HG03045 (cell line): ENCODE results near the gene IQCB1.
"Not testable (repeated sequence)": the region's sequence is repeated elsewhere in the genome, so short reads cannot be mapped to it uniquely, and the experiment has no call there.

Source experiments
- ATAC-seq: cut with Tn5 transposase; IDR thresholded peaks from one replicate; pipeline ENCODE4 v1.9.1; 2021; ENCODE audit warnings: mild to moderate bottlenecking, moderate library complexity; ENCODE audit not compliant: unreplicated experiment

The IQCB1 gene

DNA sequence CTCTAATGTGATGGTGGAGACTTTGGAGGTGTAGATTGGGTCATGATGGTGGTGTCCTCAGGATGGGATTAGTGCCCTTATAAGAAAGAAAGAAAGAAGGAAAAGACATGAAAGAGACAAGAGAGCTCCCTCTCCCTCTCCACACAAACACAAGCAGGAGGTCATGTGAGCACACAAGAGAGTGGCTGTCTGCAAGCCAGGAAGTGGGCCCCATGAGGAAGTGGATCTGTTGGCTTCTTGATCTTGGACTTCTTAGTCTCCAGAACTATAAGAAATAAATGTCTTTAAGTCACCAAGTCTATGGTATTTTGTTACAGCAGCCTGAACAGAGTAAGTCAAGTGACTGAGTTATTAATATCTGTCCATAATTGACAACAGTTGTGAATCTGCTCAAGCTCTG lies 17.1 kb downstream of the IQCB1 start:
- ATAC-seq: no peak

DNA sequence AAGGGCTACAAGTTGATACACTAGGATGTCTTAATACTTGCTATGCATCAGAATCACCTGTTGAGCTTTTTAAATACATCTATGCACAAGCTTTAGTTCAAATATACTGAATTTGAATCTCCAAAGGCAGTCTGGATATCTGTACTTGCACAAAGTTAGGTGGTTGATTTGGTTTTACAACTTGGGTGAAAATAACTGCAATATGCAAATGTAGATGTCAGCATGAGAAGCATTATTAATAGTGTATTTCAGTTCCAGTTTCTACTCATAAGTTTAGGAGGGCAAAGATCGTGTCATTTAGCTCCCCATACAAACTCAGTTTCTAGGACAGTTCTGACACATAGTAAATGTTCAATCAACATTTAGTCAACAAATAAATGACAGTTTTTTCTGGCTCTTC lies 25.6 kb downstream of the IQCB1 start:
- ATAC-seq: peak; percentile 94

GRCh38 chr3:121803771-121804320 lies 31.0 kb downstream of the IQCB1 start:
- ATAC-seq: no peak

DNA sequence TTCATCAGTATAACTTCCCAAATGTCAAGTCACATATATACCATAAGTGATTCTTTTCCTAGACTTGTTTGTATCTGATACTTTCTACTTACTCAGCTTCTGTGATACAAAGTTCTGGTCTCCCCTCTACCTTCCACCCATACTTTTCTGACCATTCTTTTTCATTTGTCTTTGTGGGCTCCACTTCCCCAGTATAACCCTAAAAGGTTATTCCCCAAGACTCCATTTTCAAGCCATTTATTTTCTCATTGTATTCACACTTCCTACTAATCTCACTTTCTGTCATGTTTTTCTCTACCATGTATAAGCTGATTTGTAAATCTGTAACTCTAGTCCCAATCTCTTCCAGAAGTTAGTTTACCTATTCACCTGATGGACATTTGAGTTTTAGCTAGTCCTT lies 34.0 kb downstream of the IQCB1 start:
- no peak for ATAC-seq

GRCh38 chr3:121796970-121797369 lies 37.9 kb downstream of the IQCB1 start:
- ATAC-seq: no peak

- no peak for ATAC-seq
Observed at GRCh38 chr3:121794264-121794983, 40.4 kb downstream of the IQCB1 start.

GRCh38 chr3:121793078-121793477 lies 41.8 kb downstream of the IQCB1 start:
- no peak for ATAC-seq

DNA sequence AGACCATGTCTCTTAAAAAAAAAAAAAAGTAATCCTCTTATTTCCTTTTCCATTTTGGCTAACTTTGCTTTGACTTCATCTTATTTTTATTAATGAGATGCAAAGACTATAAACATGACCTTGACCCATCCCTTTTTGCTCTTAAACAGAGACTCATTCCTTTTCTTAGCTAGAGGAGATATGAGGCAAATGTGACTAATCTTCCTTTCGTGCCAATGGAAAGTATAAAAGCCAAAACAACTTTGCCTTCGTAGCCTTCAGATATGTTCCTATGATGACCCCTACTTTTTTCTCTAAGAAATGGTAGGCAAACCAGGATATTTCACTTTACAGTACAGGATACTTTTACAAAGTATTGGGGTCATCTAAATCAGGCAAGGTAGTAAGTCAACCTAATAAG lies 48.4 kb downstream of the IQCB1 start:
- no peak for ATAC-seq

GRCh38 chr3:121782784-121783183 lies 52.1 kb downstream of the IQCB1 start:
- ATAC-seq: not testable (repeated sequence)

- ATAC-seq: no peak
Observed at GRCh38 chr3:121781611-121782010, 53.2 kb downstream of the IQCB1 start.

GRCh38 chr3:121775095-121775494 lies 59.8 kb downstream of the IQCB1 start:
- ATAC-seq: not testable (repeated sequence)

DNA sequence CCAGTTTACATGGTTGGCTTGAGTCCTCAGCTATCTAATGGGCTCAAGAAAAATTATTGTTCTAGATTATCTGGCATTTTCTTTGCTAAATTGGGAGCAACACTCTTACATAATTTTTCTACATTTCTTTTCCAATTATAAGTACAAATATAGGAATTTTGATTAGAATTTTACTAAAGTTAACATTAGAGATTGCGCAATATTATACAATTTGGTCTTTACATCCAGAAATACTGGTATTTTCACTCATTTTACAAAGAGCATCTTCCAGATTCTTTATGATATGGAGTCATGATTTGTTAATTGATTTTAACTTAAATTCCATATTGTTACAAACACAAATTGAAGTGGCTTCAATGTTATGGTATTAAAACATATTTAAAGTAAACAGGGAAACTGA lies 65.6 kb downstream of the IQCB1 start:
- no peak for ATAC-seq

DNA sequence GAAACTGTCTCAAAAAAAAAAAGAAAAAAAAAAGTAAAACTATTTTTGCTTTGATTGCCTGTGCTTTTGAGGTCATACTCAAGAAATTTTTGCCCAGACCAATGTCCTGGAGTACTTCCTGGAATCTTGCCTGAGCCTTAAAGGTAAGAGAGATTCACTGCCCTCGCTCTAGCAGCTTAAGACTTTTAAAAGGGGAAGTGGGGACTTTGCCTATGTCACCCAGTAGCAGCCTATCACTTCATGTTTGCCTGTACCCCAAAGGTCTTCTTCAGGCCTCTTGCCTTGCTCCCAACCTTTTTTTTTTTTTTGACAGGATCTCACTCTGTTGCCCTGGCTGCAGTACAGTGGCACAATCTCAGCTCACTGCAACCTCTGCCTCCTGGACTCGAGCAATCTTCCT lies 66.4 kb downstream of the IQCB1 start:
- no peak for ATAC-seq

DNA sequence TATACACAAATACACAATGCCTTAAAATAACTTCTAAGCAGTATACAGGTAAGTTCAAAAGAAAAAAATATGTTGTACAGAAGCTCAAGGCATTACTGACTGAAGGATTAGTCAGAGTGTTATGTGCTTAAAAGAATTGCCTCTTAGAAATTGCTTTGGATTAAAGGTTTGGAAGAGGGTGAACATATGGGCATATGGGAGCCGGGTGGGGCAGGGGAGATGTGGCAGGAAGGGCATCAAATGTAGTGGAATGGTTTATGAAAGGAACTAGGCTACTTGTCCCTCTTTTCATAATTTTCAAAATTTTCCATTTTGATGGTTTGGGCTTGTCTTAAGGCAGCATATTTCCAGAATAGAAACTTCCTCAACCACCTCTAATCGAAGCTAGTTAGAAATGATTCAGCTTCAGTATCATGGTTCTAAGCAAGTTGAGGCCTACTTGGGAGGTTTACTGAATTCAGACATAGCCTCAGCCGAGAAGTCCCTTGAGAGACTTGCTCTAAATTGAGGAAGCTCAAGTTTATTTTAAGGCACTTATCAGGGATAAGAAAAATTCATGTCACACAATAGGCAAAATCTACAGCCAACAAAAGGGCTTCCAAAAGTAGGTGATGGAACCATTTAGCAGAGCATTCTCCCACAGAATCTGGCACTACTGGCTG lies 75.2 kb downstream of the IQCB1 start:
- ATAC-seq: no peak

DNA sequence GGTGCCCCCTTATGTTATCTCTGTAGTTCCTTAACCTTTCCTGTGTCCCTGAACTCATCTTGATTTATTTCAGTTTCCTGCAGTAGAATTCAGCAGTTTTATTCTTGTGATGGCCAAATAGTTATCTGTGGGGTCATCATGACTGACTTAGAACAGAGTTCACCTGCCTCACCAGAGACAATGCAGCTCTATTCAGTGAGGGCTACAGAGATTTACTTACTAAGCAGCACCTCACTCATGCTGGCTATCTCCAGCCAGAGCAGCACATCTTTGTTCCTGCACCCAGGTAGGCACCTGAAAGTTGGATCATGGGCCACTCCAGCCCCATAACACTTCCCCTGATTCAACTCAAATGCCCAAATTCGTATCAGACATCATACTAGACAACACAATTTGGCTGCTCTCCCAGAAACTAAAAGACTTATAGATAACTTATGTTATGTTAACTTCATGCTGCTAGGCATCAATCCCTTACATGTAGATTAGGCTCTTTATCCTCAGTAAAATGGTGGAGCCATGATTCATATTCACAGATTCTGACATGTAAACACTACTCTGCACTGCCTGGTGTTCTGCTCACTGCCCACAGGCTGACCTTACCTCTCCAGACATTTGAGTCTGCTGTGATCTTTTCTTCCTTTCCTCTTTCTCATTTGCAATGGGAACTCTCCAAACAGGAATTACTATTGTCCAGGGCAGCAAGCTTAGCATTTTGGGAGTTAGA lies 76.0 kb downstream of the IQCB1 start:
- no peak for ATAC-seq

DNA sequence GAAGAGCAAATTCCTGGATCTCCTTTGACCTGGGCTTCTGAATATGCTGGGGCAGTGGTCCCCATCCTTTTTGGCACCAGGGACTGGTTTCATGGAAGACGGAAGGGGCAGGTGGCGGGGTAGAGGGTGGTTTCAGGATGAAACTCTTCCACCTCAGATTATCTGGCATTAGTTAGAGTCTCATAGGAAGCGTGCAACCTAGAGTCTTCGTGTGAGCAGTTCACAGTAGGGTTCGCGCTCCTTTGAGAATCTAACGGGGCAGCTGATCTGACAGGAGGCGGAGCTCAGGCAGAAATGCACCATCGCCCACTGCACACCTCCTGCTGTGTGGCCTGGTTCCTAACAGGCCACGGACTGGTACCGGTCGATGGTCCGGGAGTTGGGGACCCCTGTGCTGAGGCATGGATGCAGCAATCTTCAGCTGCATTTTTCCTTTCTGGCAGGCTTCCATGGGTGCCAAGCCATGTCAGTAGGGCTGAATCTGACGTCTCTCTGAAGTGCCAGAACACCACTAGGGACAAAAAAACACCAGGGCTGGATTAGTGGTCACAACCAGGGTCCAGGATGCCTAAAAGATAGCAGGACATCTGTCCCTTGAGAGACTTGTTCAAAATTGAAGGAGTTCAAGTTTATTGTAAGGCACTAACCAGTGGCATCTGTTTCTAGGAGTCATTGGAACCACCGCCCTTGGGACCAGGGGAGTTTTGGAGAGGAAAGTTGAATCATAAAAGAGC lies 76.9 kb downstream of the IQCB1 start:
- no peak for ATAC-seq

DNA sequence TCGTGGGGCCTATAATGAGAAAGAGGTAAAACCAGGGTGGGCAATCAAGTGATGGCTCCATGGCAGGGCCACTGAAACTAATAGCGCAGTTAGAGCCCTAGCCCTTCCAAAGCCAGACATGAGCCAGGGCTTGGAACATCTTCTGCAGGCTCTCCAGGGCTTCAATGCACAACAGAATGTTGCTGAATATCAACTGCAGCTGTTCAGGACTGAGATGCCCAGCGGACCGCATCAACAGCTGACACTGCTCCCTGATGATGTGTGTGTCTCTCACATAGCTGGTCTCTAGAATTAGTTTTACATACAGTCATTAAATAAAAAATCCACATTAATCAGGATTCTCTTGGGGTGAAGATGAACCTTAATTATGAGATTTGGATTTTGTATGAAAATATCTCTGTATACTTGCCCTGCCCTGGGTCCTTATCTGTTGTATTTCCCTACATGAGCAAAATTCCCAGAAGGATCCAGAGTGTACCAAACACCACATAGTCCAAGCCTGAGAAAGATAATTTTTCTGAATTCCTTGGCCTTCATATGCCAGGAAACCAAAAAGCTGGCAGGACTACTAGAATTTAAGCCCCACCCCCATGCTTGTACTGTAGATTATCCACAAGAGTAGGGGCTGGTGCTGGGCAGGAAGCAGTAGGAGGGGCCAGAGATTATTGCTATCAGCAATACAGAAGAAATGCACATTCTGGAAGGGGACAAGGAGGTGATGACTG lies 77.6 kb downstream of the IQCB1 start:
- no peak for ATAC-seq

- no peak for ATAC-seq
Observed at GRCh38 chr3:121752772-121753171, 82.1 kb downstream of the IQCB1 start.

DNA sequence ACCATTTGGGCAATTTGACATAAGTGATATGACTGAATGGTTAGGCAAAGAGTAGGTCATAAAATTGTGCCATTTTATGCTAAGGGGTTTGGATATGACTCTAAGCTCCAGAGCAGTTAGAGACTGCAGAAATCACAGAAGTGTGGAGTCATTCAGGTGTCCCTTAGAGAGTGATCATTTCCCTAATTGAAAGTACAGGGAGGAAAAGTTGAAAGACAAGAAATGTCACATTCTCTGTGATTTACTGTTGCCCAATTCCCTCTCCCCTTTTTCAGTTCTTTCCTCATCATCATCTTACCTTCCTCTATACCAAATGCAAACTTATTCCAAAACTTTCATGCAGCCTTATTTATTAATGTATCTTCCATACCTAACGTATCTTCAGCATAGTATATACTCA lies 82.6 kb downstream of the IQCB1 start:
- no peak for ATAC-seq

DNA sequence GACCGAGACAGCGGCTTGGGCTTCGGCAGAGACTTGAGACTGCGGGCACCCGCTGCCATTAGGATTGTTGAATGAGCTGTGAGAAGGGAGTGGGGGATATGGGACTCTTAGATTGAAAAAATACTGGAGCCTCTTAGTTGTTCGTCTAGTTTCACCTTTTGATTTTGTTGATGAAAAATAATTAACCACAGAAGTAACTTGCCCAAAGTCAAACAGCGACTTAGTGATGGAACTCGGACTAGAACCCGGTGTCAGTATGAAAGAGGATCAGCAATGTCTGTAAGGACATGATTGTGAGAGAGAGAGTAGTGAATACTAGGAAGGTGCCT lies 84.8 kb downstream of the IQCB1 start:
- ATAC-seq: no peak
